H1 (cell line): ENCODE results near the gene SPARC. TPM values are rescaled to one million over a fixed set of nuclear protein-coding genes. Genes with fewer than 3 reads are reported as not detected.

Experiments used
- CEBPB ChIP-seq: IDR thresholded peaks from 2 replicates; pipeline ENCODE4 v1.6.1; 2012; ENCODE audit warnings: low read depth, low read length
- CHD7 ChIP-seq: fragments of 300-600 bp; sonication (generic); IDR thresholded peaks from 2 replicates; pipeline ENCODE4 v1.7.1; 2012; ENCODE audit warnings: low read length, moderate library complexity, mild to moderate bottlenecking, inconsistent platforms; ENCODE audit not compliant: insufficient replicate concordance
- CREB1 ChIP-seq: IDR thresholded peaks from 2 replicates; pipeline ENCODE4 v1.6.1; 2012; ENCODE audit warnings: inconsistent platforms
- JUN ChIP-seq: IDR thresholded peaks from 2 replicates; pipeline ENCODE4 v1.6.1; 2011; ENCODE audit warnings: low read depth, mild to moderate bottlenecking, improper control_type of control experiment, low read length
- MAX ChIP-seq: IDR thresholded peaks from 2 replicates; pipeline ENCODE4 v1.6.1; 2012; ENCODE audit warnings: inconsistent platforms
- SUZ12 ChIP-seq: fragments of 200-600 bp; sonication (generic); IDR thresholded peaks from 2 replicates; pipeline ENCODE4 v1.6.1; 2012; ENCODE audit warnings: mild to moderate bottlenecking, inconsistent platforms, low read length, moderate library complexity, mixed read lengths
- TAF7 ChIP-seq: optimal IDR thresholded peaks from 2 replicates; pipeline ENCODE3; 2011; ENCODE audit warnings: low read depth, mild to moderate bottlenecking, inconsistent platforms, low read length, moderate library complexity, borderline replicate concordance
- USF2 ChIP-seq: IDR thresholded peaks from 2 replicates; pipeline ENCODE4 v1.6.1; 2011; ENCODE audit warnings: low read length, improper control_type of control experiment
- YY1 ChIP-seq: IDR thresholded peaks from 2 replicates; pipeline ENCODE4 v1.6.1; 2011; ENCODE audit warnings: low read depth, mild to moderate bottlenecking, low read length
- polyA plus RNA-seq, 7 experiments: library from polyadenylated mRNA; depleted of rRNA in 3 of 7; stranded (reverse) in 5 of 7; unstranded in 2 of 7; fragments of >200 nt in 5 of 7; fragments of 200-250 nt in 2 of 7; gene quantifications; 1 replicate in 5 of 7; 2 replicates in 1 of 7; 4 replicates in 1 of 7; pipeline versions ENCODE4 v1.2.1 to v1.2.3, GENCODE V29; 2011 to 2013; ENCODE audit warnings: missing spikeins in 2 of 7, mixed read lengths in 2 of 7
- total RNA-seq: library from RNA; stranded (reverse); fragmentation: NEBNext Ultra II Directional; extraction: Animal tissue kit (Norgen Biotek cat#: 25700); gene quantifications from 2 replicates; pipeline ENCODE4 v1.2.1, GENCODE V29; 2021

SPARC gene
- total and polyA plus RNA-seq, 2 of the 8 experiments (the other 6 are each of a cell fraction or from before 2014, with no cell fraction given) = 375 to 438 TPM

GRCh38 chr5:151632941-151633340 lies 53.8 kb downstream of the SPARC start (continued):
- TF ChIP-seq CHD7 (no peak), MAX (no peak), CEBPB (no peak), USF2 (no peak), TAF7 (no peak), YY1 (no peak), CREB1 (no peak), SUZ12 (no peak), JUN (no peak)
